ENCODE data around the gene ZNF574. TPM values are rescaled to one million over a fixed set of nuclear protein-coding genes. Genes with fewer than 3 reads are reported as not detected.

ZNF574 gene
- total RNA-seq, 4 donors from 2014 or later = 13.2 to 24.3 (median 16.2) TPM

- H3K36me3 ChIP-seq = no peaks in the 10 kb centered on the region
- WGBS, 2 donors = 49 to 51% methylated on average over 3 of the region's 4 CpGs
- no peak overlapping the region for H3K4me3 ChIP-seq
- no peaks in the 10 kb centered on the region for H3K9me3 ChIP-seq
- intact Hi-C loops (cut with DNase I) = no loop called here
- peak overlapping the region in 3 of 4 donors; percentile 14 to 50 (median 26) for H3K27ac ChIP-seq
- peaks cover 8 to 80% (median 34%) of the 10 kb centered on the region in 3 donors for H3K4me1 ChIP-seq
- TF ChIP-seq, protein P1, sequence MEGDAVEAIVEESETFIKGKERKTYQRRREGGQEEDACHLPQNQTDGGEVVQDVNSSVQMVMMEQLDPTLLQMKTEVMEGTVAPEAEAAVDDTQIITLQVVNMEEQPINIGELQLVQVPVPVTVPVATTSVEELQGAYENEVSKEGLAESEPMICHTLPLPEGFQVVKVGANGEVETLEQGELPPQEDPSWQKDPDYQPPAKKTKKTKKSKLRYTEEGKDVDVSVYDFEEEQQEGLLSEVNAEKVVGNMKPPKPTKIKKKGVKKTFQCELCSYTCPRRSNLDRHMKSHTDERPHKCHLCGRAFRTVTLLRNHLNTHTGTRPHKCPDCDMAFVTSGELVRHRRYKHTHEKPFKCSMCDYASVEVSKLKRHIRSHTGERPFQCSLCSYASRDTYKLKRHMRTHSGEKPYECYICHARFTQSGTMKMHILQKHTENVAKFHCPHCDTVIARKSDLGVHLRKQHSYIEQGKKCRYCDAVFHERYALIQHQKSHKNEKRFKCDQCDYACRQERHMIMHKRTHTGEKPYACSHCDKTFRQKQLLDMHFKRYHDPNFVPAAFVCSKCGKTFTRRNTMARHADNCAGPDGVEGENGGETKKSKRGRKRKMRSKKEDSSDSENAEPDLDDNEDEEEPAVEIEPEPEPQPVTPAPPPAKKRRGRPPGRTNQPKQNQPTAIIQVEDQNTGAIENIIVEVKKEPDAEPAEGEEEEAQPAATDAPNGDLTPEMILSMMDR (IDR thresholded peaks at IDR 0.05) = no peak
- TF ChIP-seq POLR2A (IDR thresholded peaks at IDR 0.05) = no peak
- DNase-seq = no peak
- H3K27me3 ChIP-seq = peaks cover 0 to 14% (median 0%) of the 10 kb centered on the region in 4 donors
These were observed 17.5 kb downstream of the ZNF574 start for GRCh38 chr19:42093505-42093904.

- Histone ChIP-seq H3K36me3 (no peaks in the 10 kb centered on the region), H3K4me1 (peaks cover 8 to 80% (median 30%) of the 10 kb centered on the region in 3 donors), H3K9me3 (no peaks in the 10 kb centered on the region), H3K27ac (peak overlapping the region in 3 of 4 donors; percentile 14 to 50 (median 26)), H3K4me3 (no peak overlapping the region), H3K27me3 (peaks cover 0 to 14% (median 0%) of the 10 kb centered on the region in 4 donors)
- DNase-seq = no peak
- WGBS, 2 donors = 55 to 59% methylated on average over 3 to 4 of the region's 4 CpGs
- intact Hi-C loops (cut with DNase I) = no loop called here
- TF ChIP-seq, protein P1 (IDR thresholded peaks at IDR 0.05) = no peak
- no peak for TF ChIP-seq POLR2A (IDR thresholded peaks at IDR 0.05)
These were observed 18.0 kb downstream of the ZNF574 start for GRCh38 chr19:42093926-42094325.

DNA sequence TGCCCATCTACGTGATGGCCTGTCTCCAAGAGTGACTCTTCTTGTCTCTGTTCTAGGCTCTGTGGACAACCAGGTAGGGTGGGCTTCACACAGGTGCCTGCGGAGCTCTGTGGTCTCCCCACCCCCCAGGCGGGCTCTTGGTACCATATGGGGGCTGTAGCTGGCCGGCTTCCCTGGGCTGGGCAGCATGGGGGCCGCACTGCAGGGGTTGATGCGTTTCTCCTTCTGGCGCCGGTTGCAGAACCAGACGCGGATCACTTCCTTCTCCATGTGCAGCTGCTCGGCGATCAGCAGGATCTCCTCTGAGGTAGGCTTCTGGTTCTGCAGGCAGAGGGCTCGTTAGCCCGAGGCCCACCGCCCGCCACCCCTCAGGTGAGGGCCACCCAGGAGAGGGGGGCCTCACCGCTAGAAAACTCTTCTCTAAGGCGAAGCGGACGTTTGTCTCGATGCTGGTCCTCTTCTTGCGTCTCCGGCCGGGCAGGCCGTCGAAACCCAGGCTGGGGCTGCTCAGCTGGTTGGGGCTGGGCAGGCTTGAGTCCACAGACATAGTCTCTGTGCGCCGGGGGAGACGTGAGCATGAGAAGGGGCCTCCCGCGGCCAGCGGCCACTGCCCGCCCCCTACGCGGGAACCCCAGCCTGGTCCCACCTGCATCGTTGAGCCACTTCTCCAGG, 19.3 kb downstream of the ZNF574 start:
- Histone ChIP-seq H3K4me1 (peaks cover 8 to 79% (median 25%) of the 10 kb centered on the region in 3 donors), H3K36me3 (no peaks in the 10 kb centered on the region), H3K27me3 (peaks cover 0 to 14% (median 0%) of the 10 kb centered on the region in 4 donors), H3K27ac (peak overlapping the region in 2 of 4 donors; percentile 38 to 48), H3K9me3 (no peaks in the 10 kb centered on the region), H3K4me3 (peak overlapping the region in 2 of 4 donors; percentile 25 to 46)
- TF ChIP-seq, protein P1 (IDR thresholded peaks at IDR 0.05) = no peak
- no peak for TF ChIP-seq POLR2A (IDR thresholded peaks at IDR 0.05)
- DNase-seq = no peak
- intact Hi-C loops (cut with DNase I) = no loop called here
- 65 to 81% methylated on average over 6 to 10 of the region's 36 CpGs for WGBS, 2 donors

DNA sequence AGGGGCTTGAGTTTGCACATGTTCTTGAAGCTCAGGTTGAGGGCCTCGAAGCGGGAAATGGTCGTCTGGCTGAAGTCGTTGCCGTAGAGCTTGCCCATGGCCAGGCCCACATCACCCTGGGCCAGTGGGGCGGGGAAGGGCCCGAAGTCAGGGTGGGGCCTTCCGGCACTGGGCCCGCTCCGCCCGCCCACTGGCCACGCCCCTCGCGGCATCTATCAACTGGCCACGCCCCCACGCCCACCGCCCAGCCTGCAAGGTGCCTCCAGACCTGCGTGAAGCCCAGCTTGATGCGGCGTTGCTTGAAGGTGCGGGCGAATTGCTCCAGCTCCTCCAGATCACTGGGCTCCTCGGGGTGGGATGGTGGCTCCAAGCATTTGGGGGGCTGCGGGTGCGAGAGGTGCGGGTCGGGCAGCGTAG, 19.9 kb downstream of the ZNF574 start:
- intact Hi-C loops (cut with DNase I) = no loop called here
- H3K36me3 ChIP-seq = no peaks in the 10 kb centered on the region
- WGBS, 2 donors = 36 to 60% methylated on average over 1 to 5 of the region's 28 CpGs
- DNase-seq = no peak
- H3K4me3 ChIP-seq = peak overlapping the region in 3 of 4 donors; percentile 16 to 46 (median 25)
- peaks cover 8 to 76% (median 25%) of the 10 kb centered on the region in 3 donors for H3K4me1 ChIP-seq
- peak overlapping the region in 3 of 4 donors; percentile 38 to 57 (median 48) for H3K27ac ChIP-seq
- no peaks in the 10 kb centered on the region for H3K9me3 ChIP-seq
- TF ChIP-seq POLR2A (IDR thresholded peaks at IDR 0.05) = no peak
- H3K27me3 ChIP-seq = peaks cover 0 to 14% (median 0%) of the 10 kb centered on the region in 4 donors

DNA sequence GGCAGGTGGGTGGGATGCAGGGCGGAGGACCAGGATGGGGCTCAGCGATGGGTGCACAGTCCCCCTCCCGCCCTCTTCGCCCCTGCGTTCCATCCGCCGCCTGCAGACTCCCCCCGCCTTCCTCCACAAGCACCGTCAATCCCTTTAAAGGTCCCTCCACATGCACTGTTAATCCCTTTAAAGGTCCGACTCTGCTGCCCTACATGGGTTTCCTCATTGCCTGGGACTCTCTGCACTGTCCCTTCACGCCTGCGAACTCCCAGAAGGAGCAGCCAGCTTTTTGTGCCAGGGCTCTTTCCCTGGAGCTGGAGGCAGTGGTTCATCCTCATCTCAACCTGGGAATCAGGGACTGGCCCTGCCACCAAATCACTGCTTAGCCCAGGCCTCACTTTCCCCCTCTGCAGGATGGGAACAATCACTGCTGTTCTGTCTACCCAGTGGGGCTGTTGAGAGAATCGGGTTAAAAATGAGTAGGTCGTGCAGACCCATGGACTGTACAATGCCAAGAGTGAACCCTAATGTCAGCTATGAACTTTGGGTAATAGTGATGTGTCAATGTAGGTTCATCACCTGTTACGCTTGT, 20.4 kb downstream of the ZNF574 start:
- H3K27me3 ChIP-seq = peaks cover 0 to 14% (median 0%) of the 10 kb centered on the region in 4 donors
- intact Hi-C loops (cut with DNase I) = no loop called here
- H3K36me3 ChIP-seq = no peaks in the 10 kb centered on the region
- WGBS, 2 donors = 33 to 75% methylated on average over 11 to 13 of the region's 15 CpGs
- H3K4me3 ChIP-seq = peak overlapping the region in 3 of 4 donors; percentile 16 to 46 (median 25)
- H3K4me1 ChIP-seq = peaks cover 8 to 71% (median 25%) of the 10 kb centered on the region in 3 donors
- H3K9me3 ChIP-seq = no peaks in the 10 kb centered on the region
- H3K27ac ChIP-seq = peak overlapping the region in 3 of 4 donors; percentile 38 to 57 (median 48)
- TF ChIP-seq, protein P1 (IDR thresholded peaks at IDR 0.05) = no peak
- TF ChIP-seq POLR2A (IDR thresholded peaks at IDR 0.05) = no peak
- DNase-seq = no peak

Measured in esophagus squamous epithelium (tissue), 5 donors.